CD4-positive, alpha-beta memory T cell (primary cell): Measurements from ENCODE around the gene LRP1. TPM values are rescaled to one million over a fixed set of nuclear protein-coding genes. Genes with fewer than 3 reads are reported as not detected.

Experiments used
- CTCF ChIA-PET: fragments of 350-600 bp; sonication (Branson Sonifier 250); formaldehyde crosslinking; loops from one replicate; lab custom pipeline; 2021; ENCODE audit warnings: inconsistent platforms; ENCODE audit not compliant: partially characterized antibody; lab: Charles Lee
- POLR2A ChIA-PET: fragments of 350-600 bp; sonication (Branson Sonifier 250); formaldehyde crosslinking; loops from one replicate; lab custom pipeline; 2021; ENCODE audit not compliant: partially characterized antibody; lab: Charles Lee
- DNase-seq, 5 donors: peaks; one replicate each; pipeline versions ENCODE4 v3.0.0 to v3.0.0-alpha.2; 2020 to 2022; ENCODE audit warnings: mixed read lengths in 1 of 5
- H3K27ac ChIP-seq: one replicate; pipeline ENCODE4 v1.7.0; 2013; ENCODE audit warnings: low read depth, low read length
- H3K27me3 ChIP-seq: 2 replicates; pipeline ENCODE4 v1.7.0; 2013; ENCODE audit warnings: mild to moderate bottlenecking, low read length, moderate library complexity; ENCODE audit not compliant: insufficient read depth
- H3K36me3 ChIP-seq: 2 replicates; pipeline ENCODE4 v1.7.0; 2013; ENCODE audit warnings: mild to moderate bottlenecking, low read length, moderate library complexity; ENCODE audit not compliant: insufficient read depth
- H3K4me1 ChIP-seq: 2 replicates; pipeline ENCODE4 v1.7.0; 2013; ENCODE audit warnings: mild to moderate bottlenecking, low read length, moderate library complexity; ENCODE audit not compliant: insufficient read depth
- H3K4me3 ChIP-seq, 2 donors: one replicate each; pipeline ENCODE4 v1.7.0; 2013; ENCODE audit warnings: low read length in 2 of 2, mild to moderate bottlenecking in 1 of 2
- H3K9me3 ChIP-seq, 2 donors: one replicate each; pipeline ENCODE4 v1.7.0; 2013; ENCODE audit warnings: low read length in 2 of 2, control low read depth in 1 of 2; ENCODE audit not compliant: control insufficient read depth in 1 of 2
- H3K27ac Mint-ChIP-seq, 7 donors: one replicate each; pipeline ENCODE4 v1.8.0; 2020 to 2021; ENCODE audit warnings: mixed read lengths in 7 of 7, mild to moderate bottlenecking in 6 of 7, inconsistent platforms in 3 of 7, moderate library complexity in 3 of 7
- H3K27me3 Mint-ChIP-seq, 2 donors: one replicate each; pipeline ENCODE4 v1.8.0; 2020 to 2021; ENCODE audit warnings: mixed read lengths in 2 of 2
- H3K36me3 Mint-ChIP-seq, 2 donors: one replicate each; pipeline ENCODE4 v1.8.0; 2020 to 2021; ENCODE audit warnings: mixed read lengths in 2 of 2, inconsistent platforms in 1 of 2, mild to moderate bottlenecking in 1 of 2
- H3K4me1 Mint-ChIP-seq, 4 donors: one replicate each; pipeline ENCODE4 v1.8.0; 2020 to 2021; ENCODE audit warnings: mixed read lengths in 4 of 4, mild to moderate bottlenecking in 1 of 4
- H3K4me3 Mint-ChIP-seq, 8 donors: one replicate each; pipeline ENCODE4 v1.8.0; 2020 to 2021; ENCODE audit warnings: mixed read lengths in 8 of 8, mild to moderate bottlenecking in 7 of 8, moderate library complexity in 6 of 8, inconsistent platforms in 3 of 8
- H3K9me3 Mint-ChIP-seq, 8 donors: one replicate each; pipeline ENCODE4 v1.8.0; 2020 to 2021; ENCODE audit warnings: mixed read lengths in 8 of 8, mild to moderate bottlenecking in 5 of 8, inconsistent platforms in 3 of 8, moderate library complexity in 1 of 8
- intact Hi-C: fragments of 100-400 bp; cut with micrococcal nuclease; formaldehyde crosslinking; loops from one replicate; pipeline ENCODE4 v1.15.1; 2023
- polyA plus RNA-seq, 2 donors: library from polyadenylated mRNA; unstranded; fragments of 300-500 nt; fragmentation: Illumina TruSeq; gene quantifications; one replicate each; pipeline ENCODE4 v1.2.3, GENCODE V29; 2021
- total RNA-seq, 2 experiments: library from RNA; stranded (reverse); gene quantifications; one replicate each; pipeline ENCODE4 v1.2.3, GENCODE V29; 2021

The LRP1 gene
- total and polyA plus RNA-seq, 4 experiments from 2014 or later = 0.38 to 11.6 (median 9.7) TPM; not detected in 1

GRCh38 chr12:57234571-57235016 is 106.3 kb downstream of the LRP1 start:
- H3K27ac ChIP-seq = no peak overlapping the region
- Mint-ChIP-seq H3K27ac (peak overlapping the region in 3 of 7 donors; percentile 55 to 79 (median 60)), H3K27me3 (peaks cover 12 to 22% of the 10 kb centered on the region in 2 donors), H3K4me1 (peaks cover 26 to 65% (median 45%) of the 10 kb centered on the region in 4 donors), H3K4me3 (peak overlapping the region in 2 of 8 donors; percentile 10 to 30), H3K36me3 (peaks cover 29 to 43% of the 10 kb centered on the region in 2 donors), H3K9me3 (no peaks in the 10 kb centered on the region)
- intact Hi-C loops = loop anchor here (10.0 kb wide), 2 partner anchors 480 to 600 kb away; partner anchors contain the start of genes BAZ2A and PRIM1
- no peaks in the 10 kb centered on the region for H3K9me3 ChIP-seq
- DNase-seq = no peak
- CTCF ChIA-PET = interaction anchor here (1.7 to 12.3 kb wide), 2 partner anchors 9 to 20 kb away, joined by 5 to 157 read pairs; partner anchors contain the start of gene NXPH4
- POLR2A ChIA-PET = no interaction called here
- peaks cover 69% of the 10 kb centered on the region for H3K4me1 ChIP-seq
- peaks cover 22% of the 10 kb centered on the region for H3K27me3 ChIP-seq
- peaks cover 28% of the 10 kb centered on the region for H3K36me3 ChIP-seq
- no peak overlapping the region for H3K4me3 ChIP-seq

- H3K36me3 Mint-ChIP-seq = peaks cover 29 to 38% of the 10 kb centered on the region in 2 donors
Observed at GRCh38 chr12:57235017-57235727, 106.9 kb downstream of the LRP1 start.

GRCh38 chr12:57235728-57236131 is 107.4 kb downstream of the LRP1 start:
- H3K27me3 Mint-ChIP-seq = peaks cover 18 to 29% of the 10 kb centered on the region in 2 donors
- peaks cover 22% of the 10 kb centered on the region for H3K27me3 ChIP-seq

More at GRCh38 chr12:57235017-57235727, 106.9 kb downstream of the LRP1 start:
- ChIA-PET POLR2A (interaction anchor here (0.8 kb wide), 1 partner anchor 9 kb away, joined by 3 read pairs; no protein-coding TSS in a partner anchor), CTCF (no interaction called here)
- no peak for DNase-seq
- H3K27ac Mint-ChIP-seq = peak overlapping the region in 1 of 7 donors; percentile 27
- peaks cover 13 to 24% of the 10 kb centered on the region in 2 donors for H3K27me3 Mint-ChIP-seq
- H3K4me3 Mint-ChIP-seq = peak overlapping the region in 1 of 8 donors; percentile 54
- H3K36me3 ChIP-seq = peaks cover 28% of the 10 kb centered on the region
- intact Hi-C loops = loop anchor here (10.0 kb wide), 2 partner anchors 480 to 600 kb away; partner anchors contain the start of genes BAZ2A and PRIM1
- H3K9me3 Mint-ChIP-seq = no peaks in the 10 kb centered on the region
- peaks cover 71% of the 10 kb centered on the region for H3K4me1 ChIP-seq
- H3K4me3 ChIP-seq = no peak overlapping the region
- no peak overlapping the region for H3K27ac ChIP-seq
- no peaks in the 10 kb centered on the region for H3K9me3 ChIP-seq
- H3K4me1 Mint-ChIP-seq = peaks cover 26 to 65% (median 45%) of the 10 kb centered on the region in 4 donors
- H3K27me3 ChIP-seq = peaks cover 22% of the 10 kb centered on the region

GRCh38 chr12:57236201-57236924 is 108.1 kb downstream of the LRP1 start:
- Mint-ChIP-seq H3K9me3 (no peaks in the 10 kb centered on the region), H3K27me3 (peaks cover 20 to 35% of the 10 kb centered on the region in 2 donors), H3K27ac (peak overlapping the region in 1 of 7 donors; percentile 85), H3K4me1 (peaks cover 28 to 66% (median 44%) of the 10 kb centered on the region in 4 donors), H3K36me3 (peaks cover 29 to 39% of the 10 kb centered on the region in 2 donors), H3K4me3 (peak overlapping the region in 4 of 8 donors; percentile 5 to 96 (median 35))
- intact Hi-C loops = loop anchor here (10.0 kb wide), 2 partner anchors 482 to 602 kb away; partner anchors contain the start of genes BAZ2A and PRIM1
- no peak overlapping the region for H3K4me3 ChIP-seq
- H3K27me3 ChIP-seq = peaks cover 24% of the 10 kb centered on the region
- peaks cover 28% of the 10 kb centered on the region for H3K36me3 ChIP-seq
- H3K4me1 ChIP-seq = peaks cover 70% of the 10 kb centered on the region
- no peaks in the 10 kb centered on the region for H3K9me3 ChIP-seq
- CTCF ChIA-PET = interaction anchor here (12.9 kb wide), 1 partner anchor 21 kb away, joined by 415 read pairs; the partner anchor contains the start of gene NXPH4
- POLR2A ChIA-PET = interaction anchor here (0.8 to 7.7 kb wide), 2 partner anchors 10 to 11 kb away, joined by 3 to 55 read pairs; no protein-coding TSS in a partner anchor
- no peak overlapping the region for H3K27ac ChIP-seq
- no peak for DNase-seq

More at GRCh38 chr12:57235728-57236131, 107.4 kb downstream of the LRP1 start:
- Mint-ChIP-seq H3K9me3 (no peaks in the 10 kb centered on the region), H3K4me1 (peaks cover 26 to 65% (median 45%) of the 10 kb centered on the region in 4 donors), H3K27ac (peak overlapping the region in 1 of 7 donors; percentile 27), H3K36me3 (peaks cover 29 to 39% of the 10 kb centered on the region in 2 donors), H3K4me3 (no peak overlapping the region)
- peaks cover 28% of the 10 kb centered on the region for H3K36me3 ChIP-seq
- no peaks in the 10 kb centered on the region for H3K9me3 ChIP-seq
- CTCF ChIA-PET = no interaction called here
- peaks cover 70% of the 10 kb centered on the region for H3K4me1 ChIP-seq
- intact Hi-C loops = loop anchor here (10.0 kb wide), 2 partner anchors 481 to 601 kb away; partner anchors contain the start of genes BAZ2A and PRIM1
- no peak overlapping the region for H3K4me3 ChIP-seq
- DNase-seq = no peak
- no peak overlapping the region for H3K27ac ChIP-seq
- POLR2A ChIA-PET = interaction anchor here (0.8 kb wide), 1 partner anchor 9 kb away, joined by 3 read pairs; no protein-coding TSS in a partner anchor

- Mint-ChIP-seq H3K4me3 (peak overlapping the region in 5 of 8 donors; percentile 74 to 96 (median 86)), H3K27ac (peak overlapping the region in 1 of 7 donors; percentile 85), H3K9me3 (no peaks in the 10 kb centered on the region), H3K36me3 (peaks cover 25 to 34% of the 10 kb centered on the region in 2 donors), H3K27me3 (peaks cover 24 to 41% of the 10 kb centered on the region in 2 donors), H3K4me1 (peaks cover 35 to 73% (median 50%) of the 10 kb centered on the region in 4 donors)
- Histone ChIP-seq H3K4me3 (no peak overlapping the region), H3K36me3 (peaks cover 22% of the 10 kb centered on the region), H3K27ac (no peak overlapping the region), H3K9me3 (no peaks in the 10 kb centered on the region), H3K4me1 (peaks cover 72% of the 10 kb centered on the region), H3K27me3 (peaks cover 31% of the 10 kb centered on the region)
- DNase-seq = no peak
- ChIA-PET POLR2A (interaction anchor here (7.7 kb wide), 1 partner anchor 12 kb away, joined by 55 read pairs; no protein-coding TSS in a partner anchor), CTCF (interaction anchor here (10.7 to 12.9 kb wide), 2 partner anchors 10 to 22 kb away, joined by 245 to 415 read pairs; partner anchors contain the start of genes NXPH4 and SHMT2)
- intact Hi-C loops = loop anchor here (10.0 kb wide), 2 partner anchors 482 to 602 kb away; partner anchors contain the start of genes BAZ2A and PRIM1
Observed at GRCh38 chr12:57236925-57237595, 108.8 kb downstream of the LRP1 start.

GRCh38 chr12:57237596-57237931 is 109.3 kb downstream of the LRP1 start:
- Histone ChIP-seq H3K27ac (no peak overlapping the region), H3K9me3 (no peaks in the 10 kb centered on the region), H3K4me1 (peaks cover 77% of the 10 kb centered on the region), H3K36me3 (peaks cover 17% of the 10 kb centered on the region), H3K27me3 (peaks cover 36% of the 10 kb centered on the region), H3K4me3 (no peak overlapping the region)
- POLR2A ChIA-PET = interaction anchor here (6.0 to 7.7 kb wide), 2 partner anchors 7 to 12 kb away, joined by 55 to 63 read pairs; partner anchors contain the start of gene SHMT2
- Mint-ChIP-seq H3K36me3 (peaks cover 22 to 30% of the 10 kb centered on the region in 2 donors), H3K9me3 (no peaks in the 10 kb centered on the region), H3K27ac (peak overlapping the region in 2 of 7 donors; percentile 39 to 85), H3K4me1 (peaks cover 37 to 78% (median 54%) of the 10 kb centered on the region in 4 donors), H3K4me3 (peak overlapping the region; percentile 57 to 97 (median 82)), H3K27me3 (peaks cover 26 to 44% of the 10 kb centered on the region in 2 donors)
- intact Hi-C loops = loop anchor here (10.0 kb wide), 2 partner anchors 483 to 603 kb away; partner anchors contain the start of genes BAZ2A and PRIM1
- CTCF ChIA-PET = interaction anchor here (10.7 to 12.9 kb wide), 2 partner anchors 11 to 23 kb away, joined by 245 to 415 read pairs; partner anchors contain the start of genes NXPH4 and SHMT2
- DNase-seq = no peak
